HepG2 (cell line): ENCODE results near the gene HOXD8. TPM values are rescaled to one million over a fixed set of nuclear protein-coding genes. Genes with fewer than 3 reads are reported as not detected.

Source experiments
- ATAC-seq: fragments of 200-7000 bp; cut with Tn5 transposase; 3 replicates; pipeline ENCODE4 v1.9.1; 2020; ENCODE audit warnings: mild to moderate bottlenecking, moderate library complexity
- BruUV-seq: library from RNA; stranded (reverse); fragments of 400-500 nt; replicated peaks from 2 replicates; lab custom pipeline; 2021; lab: Mats Ljungman, UMichigan
- CTCF ChIA-PET: fragments of 300-600 bp; formaldehyde crosslinking; extraction: SDS; loops from one replicate; lab custom pipeline; 2021; ENCODE audit warnings: low total read pairs, inconsistent platforms, low intra/inter-chr PET ratio; lab: Yijun Ruan, JAX
- POLR2A ChIA-PET: fragments of 350-600 bp; sonication (Branson Sonifier 250); formaldehyde crosslinking; loops from one replicate; lab custom pipeline; 2020; ENCODE audit warnings: antibody characterized with exemption, inconsistent platforms; lab: Yijun Ruan, JAX
- DNase-seq: peaks from one replicate; pipeline ENCODE4 v3.0.0-alpha.2; 2015; ENCODE audit warnings: low spot score
- FAIRE-seq: peaks from 3 replicates; lab custom pipeline; 2011; peaks lifted over from hg19 to GRCh38; lab: Jason Lieb, UNC
- H2AFZ ChIP-seq: one replicate; pipeline ENCODE4 v1.6.1; 2011; ENCODE audit warnings: low read length, inconsistent platforms
- H3K27ac ChIP-seq: fragments of 300-600 bp; 3 replicates; pipeline ENCODE4 v1.8.0; 2011; ENCODE audit warnings: mixed run types, mild to moderate bottlenecking, mixed read lengths, low read length, inconsistent platforms; ENCODE audit not compliant: insufficient read depth; ENCODE audit errors: extremely low read length
- H3K27me3 ChIP-seq, 2 experiments: fragments of 200-600 bp in 1 of 2; 2 replicates in 1 of 2; 3 replicates in 1 of 2; pipeline versions ENCODE4 v1.6.0 to v1.8.0; 2011; ENCODE audit warnings: low read length in 2 of 2, mild to moderate bottlenecking in 2 of 2, moderate library complexity in 2 of 2, inconsistent platforms in 1 of 2; ENCODE audit not compliant: insufficient read depth in 2 of 2, control insufficient read depth in 1 of 2
- H3K36me3 ChIP-seq, 2 experiments: fragments of 200-600 bp in 1 of 2; replicated peaks in 1 of 2; 2 replicates in 1 of 2; 3 replicates in 1 of 2; pipeline versions ENCODE4 v1.5.1 to v1.8.0; 2011; ENCODE audit warnings: low read length in 2 of 2, inconsistent platforms in 1 of 2; ENCODE audit not compliant: insufficient read depth in 2 of 2, control insufficient read depth in 1 of 2
- H3K4me1 ChIP-seq: 2 replicates; pipeline ENCODE4 v1.5.1; 2012; ENCODE audit warnings: low read length, inconsistent platforms; ENCODE audit not compliant: insufficient read depth
- H3K4me2 ChIP-seq: 2 replicates; pipeline ENCODE4 v1.6.0; 2011; ENCODE audit warnings: low read depth, low read length, inconsistent platforms
- H3K4me3 ChIP-seq, 3 experiments: fragments of 200-600 bp in 1 of 3; sonication (generic), shearing (Covaris generic) in 1 of 3; replicated peaks in 1 of 3; 2 replicates each; pipeline ENCODE4 v1.5.1; 2011 to 2016; ENCODE audit warnings: low read length in 3 of 3, inconsistent platforms in 2 of 3, low read depth in 2 of 3, mild to moderate bottlenecking in 2 of 3, control low read depth in 1 of 3, mixed read lengths in 1 of 3; ENCODE audit not compliant: insufficient read depth in 1 of 3
- H3K79me2 ChIP-seq: one replicate; pipeline ENCODE4 v1.6.1; 2011; ENCODE audit warnings: low read length, inconsistent platforms; ENCODE audit not compliant: insufficient read depth
- H3K9ac ChIP-seq: 2 replicates; pipeline ENCODE4 v1.6.0; 2011; ENCODE audit warnings: mild to moderate bottlenecking, low read depth, low read length, inconsistent platforms; ENCODE audit not compliant: insufficient read depth
- H3K9me3 ChIP-seq: 2 replicates; pipeline ENCODE4 v1.5.1; 2012; ENCODE audit warnings: mild to moderate bottlenecking, low read length
- H4K20me1 ChIP-seq: 2 replicates; pipeline ENCODE4 v1.6.0; 2011; ENCODE audit warnings: inconsistent platforms, mild to moderate bottlenecking, low read length, moderate library complexity; ENCODE audit not compliant: insufficient read depth
- CBFB ChIP-seq: sonication (generic); formaldehyde crosslinking; IDR thresholded peaks from 2 replicates; pipeline ENCODE4 v1.4.0; 2020; ENCODE audit warnings: missing genetic modification reagents
- HNRNPLL ChIP-seq: fragments of 200-400 bp; formaldehyde crosslinking; IDR thresholded peaks from 2 replicates; pipeline ENCODE4 v1.6.1; 2017; ENCODE audit warnings: mild to moderate bottlenecking, low read depth, low read length; ENCODE audit not compliant: poor library complexity, severe bottlenecking
- LBX2 ChIP-seq: sonication (generic); formaldehyde crosslinking; IDR thresholded peaks from 2 replicates; pipeline ENCODE4 v1.5.0; 2020; ENCODE audit warnings: missing genetic modification reagents, mild to moderate bottlenecking, borderline replicate concordance
- MXD4 ChIP-seq: IDR thresholded peaks from 2 replicates; pipeline ENCODE4 v1.6.1; 2016; ENCODE audit warnings: mild to moderate bottlenecking, missing biosample characterization, missing genetic modification reagents
- POGK ChIP-seq: sonication (generic); formaldehyde crosslinking; conservative IDR thresholded peaks from 2 replicates; pipeline ENCODE4 v1.8.0; 2022; ENCODE audit warnings: mild to moderate bottlenecking, moderate library complexity, missing genetic modification reagents
- RAD51 ChIP-seq: fragments of 450-650 bp; IDR thresholded peaks from 2 replicates; pipeline ENCODE4 v1.6.1; 2016; ENCODE audit warnings: borderline replicate concordance
- SALL2 ChIP-seq: sonication (generic); formaldehyde crosslinking; IDR thresholded peaks from 2 replicates; pipeline ENCODE4 v1.8.1; 2023; ENCODE audit warnings: mild to moderate bottlenecking, missing genetic modification reagents, inconsistent platforms
- SIX4 ChIP-seq: sonication (generic); formaldehyde crosslinking; IDR thresholded peaks from 2 replicates; pipeline ENCODE4 v1.4.0; 2020; ENCODE audit warnings: missing genetic modification reagents
- ZBTB3 ChIP-seq: sonication (generic); formaldehyde crosslinking; IDR thresholded peaks from 2 replicates; pipeline ENCODE4 v1.4.0; 2020; ENCODE audit warnings: low read depth, mild to moderate bottlenecking, moderate library complexity, missing genetic modification reagents, borderline replicate concordance
- ZBTB7A ChIP-seq: sonication (generic); formaldehyde crosslinking; IDR thresholded peaks from 2 replicates; pipeline ENCODE4 v1.8.0; 2022; ENCODE audit warnings: mild to moderate bottlenecking, missing genetic modification reagents
- ZNF329 ChIP-seq: sonication (generic); formaldehyde crosslinking; IDR thresholded peaks from 2 replicates; pipeline ENCODE4 v1.9.0; 2021; ENCODE audit warnings: low read depth, mild to moderate bottlenecking, missing genetic modification reagents
- ZNF333 ChIP-seq: sonication (generic); formaldehyde crosslinking; IDR thresholded peaks from 2 replicates; pipeline ENCODE4 v1.4.0; 2020; ENCODE audit warnings: mild to moderate bottlenecking, missing genetic modification reagents, borderline replicate concordance
- ZNF503 ChIP-seq: sonication (generic); formaldehyde crosslinking; IDR thresholded peaks from 2 replicates; pipeline ENCODE4 v1.4.0; 2020; ENCODE audit warnings: missing genetic modification reagents
- ZNF510 ChIP-seq: sonication (generic); formaldehyde crosslinking; IDR thresholded peaks from 2 replicates; pipeline ENCODE4 v1.4.0; 2020; ENCODE audit warnings: low read depth, mild to moderate bottlenecking, missing genetic modification reagents
- ZNF740 ChIP-seq: sonication (generic); formaldehyde crosslinking; IDR thresholded peaks from 2 replicates; pipeline ENCODE4 v1.4.0; 2020; ENCODE audit warnings: missing genetic modification reagents
- ZNF746 ChIP-seq: sonication (generic); formaldehyde crosslinking; IDR thresholded peaks from 2 replicates; pipeline ENCODE4 v1.8.0; 2022; ENCODE audit warnings: mild to moderate bottlenecking, missing genetic modification reagents
- WGBS: methylation state at CpG from one replicate; pipeline ENCODE4 v1.1.6; 2017; ENCODE audit warnings: low lambda C conversion rate; 5-methylcytosine and 5-hydroxymethylcytosine counted together
- in situ Hi-C: cut with HindIII; loops from 2 replicates; pipeline ENCODE4 v1.10.0; 2017; ENCODE audit warnings: low pct_unique_long_range_greater_than_20kb; ENCODE audit not compliant: extremely low pct_ligation_motif_present
- intact Hi-C: fragments of 100-400 bp; cut with micrococcal nuclease; formaldehyde crosslinking; loops from one replicate; pipeline ENCODE4 v1.10.0; 2022; ENCODE audit not compliant: unreplicated experiment
- polyA plus RNA-seq, 8 experiments: library from polyadenylated mRNA; depleted of rRNA in 3 of 8; stranded (reverse) in 7 of 8; unstranded in 1 of 8; fragments of >200 nt; fragmentation: Illumina TruSeq in 4 of 8; extraction: Trizol in 4 of 8; gene quantifications; 2 replicates each; pipeline versions ENCODE4 v1.2.1 to v1.2.3, GENCODE V29; 2011 to 2016; ENCODE audit warnings: low read depth in 4 of 8, missing spikeins in 1 of 8, mixed read lengths in 1 of 8; ENCODE audit not compliant: insufficient read depth in 1 of 8
- total RNA-seq, 5 experiments: library from RNA; depleted of rRNA; stranded (reverse); fragments of >200 nt; fragmentation: Illumina TruSeq; extraction: Trizol; gene quantifications; 2 replicates each; pipeline ENCODE4 v1.2.3, GENCODE V29; 2016; ENCODE audit warnings: low read depth in 1 of 5

Gene HOXD8
- total and polyA plus RNA-seq, 2 of the 13 experiments (the other 11 are each of a cell fraction or from before 2014, with no cell fraction given) = not detected

GRCh38 chr2:176130147-176130956, 847 bp downstream of the HOXD8 start (continued):
- TF ChIP-seq ZNF740 (no peak), ZNF503 (CRISPR knock-in tag) (no peak), ZNF329 (CRISPR knock-in tag) (no peak), CBFB (CRISPR knock-in tag) (no peak), POGK (no peak)

- Histone ChIP-seq H2AFZ (no peak overlapping the region), H3K9ac (no peak overlapping the region), H3K4me3 (no peak overlapping the region), H3K27me3 (peaks cover 10 to 81% of the 10 kb centered on the region in 2 experiments), H4K20me1 (no peaks in the 10 kb centered on the region), H3K4me2 (no peak overlapping the region), H3K4me1 (no peaks in the 10 kb centered on the region), H3K36me3 (no peaks in the 10 kb centered on the region), H3K79me2 (no peaks in the 10 kb centered on the region), H3K27ac (no peak overlapping the region), H3K9me3 (no peaks in the 10 kb centered on the region)
- no peak for DNase-seq
- no TSS peak for BruUV-seq
- intact Hi-C loops = no loop called here
- WGBS = 12% methylated on average over 15 of the region's 15 CpGs
- ATAC-seq = no peak
- ChIA-PET POLR2A (no interaction called here), CTCF (no interaction called here)
- FAIRE-seq = no peak
- in situ Hi-C loops = no loop called here
- no peak for TF ChIP-seq ZBTB3 (CRISPR knock-in tag)
- no peak for TF ChIP-seq SALL2 (CRISPR knock-in tag)
- TF ChIP-seq ZNF746 (CRISPR knock-in tag) = no peak
- no peak for TF ChIP-seq LBX2 (CRISPR knock-in tag)
- no peak for TF ChIP-seq HNRNPLL
- TF ChIP-seq ZNF333 (CRISPR knock-in tag) = no peak
- TF ChIP-seq RAD51 = no peak
- no peak for TF ChIP-seq ZBTB7A (CRISPR knock-in tag)
- TF ChIP-seq SIX4 (CRISPR knock-in tag) = no peak
- no peak for TF ChIP-seq ZNF510 (CRISPR knock-in tag)
- TF ChIP-seq MXD4 (CRISPR knock-in tag) = no peak
Measured at GRCh38 chr2:176130957-176131847, 1.7 kb downstream of the HOXD8 start.
